WTC11 (cell line): Measurements from ENCODE around the gene SFT2D2. TPM values are rescaled to one million over a fixed set of nuclear protein-coding genes. Genes with fewer than 3 reads are reported as not detected.

Source experiments
- ATAC-seq: fragments of 200-7000 bp; cut with Tn5 transposase; 2 replicates; pipeline ENCODE4 v1.10.0; 2021; ENCODE audit warnings: mild to moderate bottlenecking, moderate library complexity
- CTCF ChIA-PET: fragments of 300-600 bp; sonication (Branson Sonifier 250); formaldehyde crosslinking; loops from one replicate; lab custom pipeline; 2021; ENCODE audit warnings: antibody characterized with exemption; lab: Charles Lee
- POLR2A ChIA-PET: fragments of 350-600 bp; sonication (Branson Sonifier 250); formaldehyde crosslinking; loops from one replicate; lab custom pipeline; 2021; ENCODE audit warnings: antibody characterized with exemption; lab: Charles Lee
- DNase-seq: peaks from one replicate; pipeline ENCODE4 v3.0.0; 2021; ENCODE audit warnings: low spot score
- H3K27ac Mint-ChIP-seq: 2 replicates; pipeline ENCODE4 v1.8.0; 2021; ENCODE audit warnings: mixed read lengths
- H3K27me3 Mint-ChIP-seq: 2 replicates; pipeline ENCODE4 v1.8.0; 2021; ENCODE audit warnings: low read depth, mild to moderate bottlenecking, moderate library complexity, mixed read lengths
- H3K36me3 Mint-ChIP-seq: 2 replicates; pipeline ENCODE4 v1.8.0; 2021; ENCODE audit warnings: mixed read lengths
- H3K4me1 Mint-ChIP-seq: 2 replicates; pipeline ENCODE4 v1.8.0; 2022; ENCODE audit warnings: mixed read lengths
- H3K4me3 Mint-ChIP-seq: 2 replicates; pipeline ENCODE4 v1.8.0; 2021; ENCODE audit warnings: mild to moderate bottlenecking, moderate library complexity, mixed read lengths
- H3K9me3 Mint-ChIP-seq: 2 replicates; pipeline ENCODE4 v1.8.0; 2021; ENCODE audit warnings: mixed read lengths
- ATF1 ChIP-seq: sonication (generic); formaldehyde crosslinking; IDR thresholded peaks from 2 replicates; pipeline ENCODE4 v1.8.1; 2023; ENCODE audit warnings: mild to moderate bottlenecking, moderate library complexity, missing genetic modification reagents
- CBFB ChIP-seq: sonication (generic); formaldehyde crosslinking; IDR thresholded peaks from 2 replicates; pipeline ENCODE4 v1.8.1; 2022; ENCODE audit warnings: mild to moderate bottlenecking, low read depth, missing genetic modification reagents
- FOXP1 ChIP-seq: sonication (generic); formaldehyde crosslinking; IDR thresholded peaks from 2 replicates; pipeline ENCODE4 v1.8.0; 2022; ENCODE audit warnings: missing genetic modification reagents, mild to moderate bottlenecking, moderate library complexity, borderline replicate concordance
- GABPB1 ChIP-seq: sonication (generic); formaldehyde crosslinking; IDR thresholded peaks from 2 replicates; pipeline ENCODE4 v1.8.1; 2023; ENCODE audit warnings: mild to moderate bottlenecking, missing genetic modification reagents
- IRF2 ChIP-seq: sonication (generic); formaldehyde crosslinking; IDR thresholded peaks from 2 replicates; pipeline ENCODE4 v1.8.0; 2022; ENCODE audit warnings: low read depth, missing genetic modification reagents, borderline replicate concordance
- JAZF1 ChIP-seq: fragments of 250-450 bp; sonication (Bioruptor Pico); IDR thresholded peaks from 2 replicates; pipeline ENCODE4 v1.9.0; 2021; ENCODE audit warnings: moderate library complexity, mild to moderate bottlenecking, inconsistent platforms
- MXD4 ChIP-seq: fragments of 250-450 bp; sonication (Bioruptor Pico); IDR thresholded peaks from 2 replicates; pipeline ENCODE4 v1.8.0; 2021; ENCODE audit warnings: mild to moderate bottlenecking, moderate library complexity, borderline replicate concordance
- NFATC4 ChIP-seq: fragments of 250-450 bp; sonication (Bioruptor Pico); IDR thresholded peaks from 2 replicates; pipeline ENCODE4 v1.9.0; 2021; ENCODE audit warnings: mild to moderate bottlenecking
- RORB ChIP-seq: fragments of 250-450 bp; sonication (Bioruptor Pico); IDR thresholded peaks from 2 replicates; pipeline ENCODE4 v1.9.0; 2021; ENCODE audit warnings: mild to moderate bottlenecking
- SMAD4 ChIP-seq: sonication (generic); formaldehyde crosslinking; IDR thresholded peaks from 2 replicates; pipeline ENCODE4 v1.8.0; 2022; ENCODE audit warnings: mild to moderate bottlenecking, missing genetic modification reagents
- SOX15 ChIP-seq: fragments of 250-450 bp; sonication (Bioruptor Pico); IDR thresholded peaks from 2 replicates; pipeline ENCODE4 v1.9.0; 2021; ENCODE audit warnings: mild to moderate bottlenecking
- ZNF121 ChIP-seq: sonication (generic); formaldehyde crosslinking; IDR thresholded peaks from 2 replicates; pipeline ENCODE4 v1.8.0; 2023; ENCODE audit warnings: missing genetic modification reagents
- ZNF317 ChIP-seq: sonication (generic); formaldehyde crosslinking; IDR thresholded peaks from 2 replicates; pipeline ENCODE4 v1.8.1; 2023; ENCODE audit warnings: low read depth, mild to moderate bottlenecking, moderate library complexity, missing genetic modification reagents, borderline replicate concordance
- total RNA-seq: library from RNA; stranded (reverse); gene quantifications from 3 replicates; pipeline ENCODE4 v1.2.3, GENCODE V29; 2021
- TF ChIP-seq, protein P1 (sequence below): sonication (generic); formaldehyde crosslinking; IDR thresholded peaks from 2 replicates; pipeline ENCODE4 v1.8.1; 2023; ENCODE audit warnings: mild to moderate bottlenecking, missing genetic modification reagents
- TF ChIP-seq, protein P2 (sequence below): sonication (generic); formaldehyde crosslinking; IDR thresholded peaks from 2 replicates; pipeline ENCODE4 v1.8.1; 2023; ENCODE audit warnings: mild to moderate bottlenecking, missing genetic modification reagents, borderline replicate concordance
- TF ChIP-seq, protein P3 (sequence below): fragments of 250-450 bp; sonication (Bioruptor Pico); conservative IDR thresholded peaks from 2 replicates; pipeline ENCODE4 v1.9.0; 2021; ENCODE audit warnings: mild to moderate bottlenecking
- TF ChIP-seq, protein P4 (sequence below): sonication (generic); formaldehyde crosslinking; IDR thresholded peaks from 2 replicates; pipeline ENCODE4 v1.8.1; 2022; ENCODE audit warnings: low read depth, missing genetic modification reagents, borderline replicate concordance

Gene SFT2D2
- total RNA-seq, 1 experiment from 2014 or later: 23.2 TPM

DNA sequence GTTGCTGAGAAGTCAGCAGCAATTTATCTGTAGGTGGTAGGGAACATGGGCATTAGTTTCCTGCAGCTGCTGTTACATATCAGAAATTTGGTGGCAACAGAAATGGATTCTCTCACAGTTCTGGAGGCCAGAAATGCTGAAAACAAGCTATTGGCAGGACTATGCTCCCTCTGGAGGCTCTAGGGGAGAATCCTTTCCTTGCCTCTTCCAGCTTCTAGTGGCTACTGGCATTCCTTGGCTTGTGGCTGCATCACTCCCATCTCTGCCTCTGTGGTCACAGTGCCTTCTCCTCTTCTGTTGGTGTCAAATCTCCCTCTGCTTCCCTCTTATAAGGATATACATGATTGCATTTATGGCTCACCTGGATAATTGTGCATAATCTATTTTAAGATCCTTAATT, 2.5 kb upstream of the SFT2D2 start (continued):
- TF ChIP-seq, protein P1, sequence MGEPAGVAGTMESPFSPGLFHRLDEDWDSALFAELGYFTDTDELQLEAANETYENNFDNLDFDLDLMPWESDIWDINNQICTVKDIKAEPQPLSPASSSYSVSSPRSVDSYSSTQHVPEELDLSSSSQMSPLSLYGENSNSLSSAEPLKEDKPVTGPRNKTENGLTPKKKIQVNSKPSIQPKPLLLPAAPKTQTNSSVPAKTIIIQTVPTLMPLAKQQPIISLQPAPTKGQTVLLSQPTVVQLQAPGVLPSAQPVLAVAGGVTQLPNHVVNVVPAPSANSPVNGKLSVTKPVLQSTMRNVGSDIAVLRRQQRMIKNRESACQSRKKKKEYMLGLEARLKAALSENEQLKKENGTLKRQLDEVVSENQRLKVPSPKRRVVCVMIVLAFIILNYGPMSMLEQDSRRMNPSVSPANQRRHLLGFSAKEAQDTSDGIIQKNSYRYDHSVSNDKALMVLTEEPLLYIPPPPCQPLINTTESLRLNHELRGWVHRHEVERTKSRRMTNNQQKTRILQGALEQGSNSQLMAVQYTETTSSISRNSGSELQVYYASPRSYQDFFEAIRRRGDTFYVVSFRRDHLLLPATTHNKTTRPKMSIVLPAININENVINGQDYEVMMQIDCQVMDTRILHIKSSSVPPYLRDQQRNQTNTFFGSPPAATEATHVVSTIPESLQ (CRISPR knock-in tag): no peak
- TF ChIP-seq, all 79 proteins: peak for 0

DNA sequence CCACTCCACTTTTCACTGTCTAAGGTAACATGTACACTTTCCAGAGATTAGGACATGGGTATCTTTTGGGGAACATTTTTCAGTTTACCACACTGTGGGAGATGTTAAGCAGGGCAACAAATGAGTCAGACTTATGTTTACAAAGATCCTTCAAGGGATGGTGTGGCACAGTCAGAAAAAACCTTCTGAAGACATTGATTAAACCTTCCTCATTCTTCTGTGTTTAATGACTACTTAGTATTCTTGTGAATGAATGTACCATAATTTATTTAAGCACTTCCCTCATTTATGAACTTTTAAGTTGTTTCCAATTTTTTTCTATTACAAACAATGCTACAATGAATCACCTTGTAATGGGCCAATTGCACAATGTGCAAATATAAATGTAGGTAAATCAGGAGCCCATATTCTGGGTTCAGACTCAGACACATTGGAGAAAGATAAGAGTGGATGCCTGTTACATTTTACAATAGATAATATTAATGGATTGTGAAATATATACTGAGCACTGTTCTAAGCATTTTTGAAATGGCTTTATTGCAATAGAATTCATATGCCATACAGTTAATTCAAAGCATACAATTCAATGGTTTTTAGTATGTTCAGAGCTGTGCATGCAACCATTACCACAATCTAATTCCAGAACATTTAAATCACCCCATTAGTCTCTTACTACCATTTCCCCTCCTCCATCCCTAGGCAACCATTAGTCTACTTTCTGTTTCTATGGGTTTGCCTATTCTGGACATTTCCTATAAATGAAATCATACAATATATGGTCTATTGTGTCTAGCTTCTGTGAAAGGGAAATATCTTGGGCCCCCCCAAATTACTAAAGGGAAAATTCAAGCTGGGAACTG, 1.9 kb upstream of the SFT2D2 start:
- DNase-seq (no peak), ATAC-seq (no peak)
- H3K36me3 Mint-ChIP-seq: peaks cover 12% of the 10 kb centered on the region; the same call in 1 of the 2 replicates
- POLR2A ChIA-PET: no interaction called here
- no peak for TF ChIP-seq IRF2
- TF ChIP-seq NFATC4 (CRISPR knock-in tag): no peak
- no peak for TF ChIP-seq CBFB
- TF ChIP-seq GABPB1 (CRISPR knock-in tag): no peak
- TF ChIP-seq SMAD4 (CRISPR knock-in tag): no peak
- TF ChIP-seq, protein P1 (CRISPR knock-in tag): no peak
- TF ChIP-seq, protein P2, sequence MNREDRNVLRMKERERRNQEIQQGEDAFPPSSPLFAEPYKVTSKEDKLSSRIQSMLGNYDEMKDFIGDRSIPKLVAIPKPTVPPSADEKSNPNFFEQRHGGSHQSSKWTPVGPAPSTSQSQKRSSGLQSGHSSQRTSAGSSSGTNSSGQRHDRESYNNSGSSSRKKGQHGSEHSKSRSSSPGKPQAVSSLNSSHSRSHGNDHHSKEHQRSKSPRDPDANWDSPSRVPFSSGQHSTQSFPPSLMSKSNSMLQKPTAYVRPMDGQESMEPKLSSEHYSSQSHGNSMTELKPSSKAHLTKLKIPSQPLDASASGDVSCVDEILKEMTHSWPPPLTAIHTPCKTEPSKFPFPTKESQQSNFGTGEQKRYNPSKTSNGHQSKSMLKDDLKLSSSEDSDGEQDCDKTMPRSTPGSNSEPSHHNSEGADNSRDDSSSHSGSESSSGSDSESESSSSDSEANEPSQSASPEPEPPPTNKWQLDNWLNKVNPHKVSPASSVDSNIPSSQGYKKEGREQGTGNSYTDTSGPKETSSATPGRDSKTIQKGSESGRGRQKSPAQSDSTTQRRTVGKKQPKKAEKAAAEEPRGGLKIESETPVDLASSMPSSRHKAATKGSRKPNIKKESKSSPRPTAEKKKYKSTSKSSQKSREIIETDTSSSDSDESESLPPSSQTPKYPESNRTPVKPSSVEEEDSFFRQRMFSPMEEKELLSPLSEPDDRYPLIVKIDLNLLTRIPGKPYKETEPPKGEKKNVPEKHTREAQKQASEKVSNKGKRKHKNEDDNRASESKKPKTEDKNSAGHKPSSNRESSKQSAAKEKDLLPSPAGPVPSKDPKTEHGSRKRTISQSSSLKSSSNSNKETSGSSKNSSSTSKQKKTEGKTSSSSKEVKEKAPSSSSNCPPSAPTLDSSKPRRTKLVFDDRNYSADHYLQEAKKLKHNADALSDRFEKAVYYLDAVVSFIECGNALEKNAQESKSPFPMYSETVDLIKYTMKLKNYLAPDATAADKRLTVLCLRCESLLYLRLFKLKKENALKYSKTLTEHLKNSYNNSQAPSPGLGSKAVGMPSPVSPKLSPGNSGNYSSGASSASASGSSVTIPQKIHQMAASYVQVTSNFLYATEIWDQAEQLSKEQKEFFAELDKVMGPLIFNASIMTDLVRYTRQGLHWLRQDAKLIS (CRISPR knock-in tag): no peak
- TF ChIP-seq JAZF1 (CRISPR knock-in tag): no peak
- TF ChIP-seq, protein P3, sequence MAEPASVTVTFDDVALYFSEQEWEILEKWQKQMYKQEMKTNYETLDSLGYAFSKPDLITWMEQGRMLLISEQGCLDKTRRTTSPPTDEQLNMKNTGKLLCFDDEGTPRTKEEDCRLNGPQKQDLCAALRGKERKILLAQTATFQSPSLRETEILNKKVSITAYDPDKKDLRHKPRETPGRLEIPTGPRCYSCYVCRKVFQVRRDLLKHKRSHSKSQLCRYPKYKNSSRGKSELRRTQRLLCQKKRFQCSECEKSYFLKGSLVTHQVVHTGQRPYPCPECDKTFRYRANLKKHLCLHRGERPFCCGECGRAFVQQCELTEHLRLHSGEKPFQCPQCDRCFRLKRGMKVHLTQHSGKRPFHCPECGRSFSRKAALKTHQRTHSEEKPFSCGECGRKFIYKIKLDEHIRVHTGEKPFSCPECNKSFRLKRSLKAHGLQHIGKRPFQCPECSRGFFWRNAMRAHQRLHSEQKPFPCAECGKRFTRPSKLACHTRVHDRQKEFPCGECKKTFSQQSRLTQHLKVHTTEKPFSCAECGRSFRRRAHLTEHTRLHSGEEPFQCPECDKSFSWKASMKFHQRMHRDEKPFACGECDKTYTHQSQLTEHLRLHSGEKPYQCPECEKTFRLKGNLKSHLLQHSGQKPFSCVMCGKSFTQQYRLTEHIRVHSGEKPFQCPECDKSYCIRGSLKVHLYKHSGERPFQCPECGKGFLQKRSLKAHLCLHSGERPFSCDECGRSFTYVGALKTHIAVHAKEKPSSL (CRISPR knock-in tag): no peak
- H3K27ac Mint-ChIP-seq: no peak overlapping the region
- no peak overlapping the region for H3K4me3 Mint-ChIP-seq
- CTCF ChIA-PET: interaction anchor here (2.4 to 3.5 kb wide), 2 partner anchors 11 to 142 kb away, joined by 9 to 39 read pairs; no protein-coding TSS in a partner anchor
- peaks cover 10% of the 10 kb centered on the region for H3K27me3 Mint-ChIP-seq
- peaks cover 33% of the 10 kb centered on the region for H3K4me1 Mint-ChIP-seq
- peaks cover 22% of the 10 kb centered on the region for H3K9me3 Mint-ChIP-seq

DNA sequence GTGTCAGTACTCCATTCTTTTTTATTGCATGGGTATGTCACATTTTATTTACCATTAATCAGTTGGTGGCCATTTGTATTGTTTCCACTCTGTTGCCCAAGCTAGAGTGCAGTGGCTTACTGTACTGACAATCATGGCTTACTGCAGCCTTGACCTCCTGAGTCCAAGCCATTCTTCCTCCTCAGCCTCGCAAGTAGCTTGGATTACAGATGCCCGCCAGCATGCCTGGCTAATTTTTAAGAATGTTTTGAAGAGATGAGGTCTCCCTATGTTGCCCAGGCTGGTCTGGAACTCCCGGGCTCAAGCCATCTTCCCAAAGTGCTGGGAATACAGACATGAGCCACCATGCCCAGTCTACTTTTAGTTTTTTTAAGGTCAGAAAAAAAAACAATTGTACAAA, 813 bp upstream of the SFT2D2 start:
- no peak for ATAC-seq
- CTCF ChIA-PET: interaction anchor here (0.6 to 3.5 kb wide), 6 partner anchors 10 to 631 kb away, joined by 3 to 39 read pairs (median 6); no protein-coding TSS in a partner anchor
- Mint-ChIP-seq H3K27me3 (peaks cover 10% of the 10 kb centered on the region), H3K4me3 (peak overlapping the region; percentile 90), H3K4me1 (peaks cover 32% of the 10 kb centered on the region), H3K9me3 (peaks cover 22% of the 10 kb centered on the region), H3K36me3 (peaks cover 12% of the 10 kb centered on the region; the same call in 1 of the 2 replicates), H3K27ac (no peak overlapping the region)
- POLR2A ChIA-PET: interaction anchor here (0.5 to 1.8 kb wide), 3 partner anchors 10 to 82 kb away, joined by 3 to 9 read pairs (median 7); no protein-coding TSS in a partner anchor
- DNase-seq: no peak
- TF ChIP-seq ZNF121 (no peak), SOX15 (CRISPR knock-in tag) (no peak), ZNF317 (CRISPR knock-in tag) (no peak), RORB (CRISPR knock-in tag) (no peak), IRF2 (no peak), ATF1 (CRISPR knock-in tag) (no peak), MXD4 (no peak), FOXP1 (no peak)
- TF ChIP-seq, protein P4, sequence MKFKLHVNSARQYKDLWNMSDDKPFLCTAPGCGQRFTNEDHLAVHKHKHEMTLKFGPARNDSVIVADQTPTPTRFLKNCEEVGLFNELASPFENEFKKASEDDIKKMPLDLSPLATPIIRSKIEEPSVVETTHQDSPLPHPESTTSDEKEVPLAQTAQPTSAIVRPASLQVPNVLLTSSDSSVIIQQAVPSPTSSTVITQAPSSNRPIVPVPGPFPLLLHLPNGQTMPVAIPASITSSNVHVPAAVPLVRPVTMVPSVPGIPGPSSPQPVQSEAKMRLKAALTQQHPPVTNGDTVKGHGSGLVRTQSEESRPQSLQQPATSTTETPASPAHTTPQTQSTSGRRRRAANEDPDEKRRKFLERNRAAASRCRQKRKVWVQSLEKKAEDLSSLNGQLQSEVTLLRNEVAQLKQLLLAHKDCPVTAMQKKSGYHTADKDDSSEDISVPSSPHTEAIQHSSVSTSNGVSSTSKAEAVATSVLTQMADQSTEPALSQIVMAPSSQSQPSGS (CRISPR knock-in tag): no peak
- TF ChIP-seq, protein P3 (CRISPR knock-in tag): no peak
